Lower leg skin (tissue), 3 donors: ENCODE data around the gene GLS.

Source experiments
- POLR2A ChIP-seq, 2 donors: fragments of 450-650 bp; IDR thresholded peaks; one replicate each; pipeline ENCODE4 v1.6.1; 2016 to 2017; ENCODE audit warnings: antibody characterized with exemption in 2 of 2, mild to moderate bottlenecking in 1 of 2, moderate library complexity in 1 of 2
- TF ChIP-seq, protein P1 (sequence below), 3 donors: fragments of 450-650 bp; IDR thresholded peaks; one replicate each; pipeline ENCODE4 v1.5.1; 2016; ENCODE audit warnings: antibody characterized with exemption in 3 of 3, mild to moderate bottlenecking in 3 of 3, moderate library complexity in 2 of 3

- TF ChIP-seq, protein P1, sequence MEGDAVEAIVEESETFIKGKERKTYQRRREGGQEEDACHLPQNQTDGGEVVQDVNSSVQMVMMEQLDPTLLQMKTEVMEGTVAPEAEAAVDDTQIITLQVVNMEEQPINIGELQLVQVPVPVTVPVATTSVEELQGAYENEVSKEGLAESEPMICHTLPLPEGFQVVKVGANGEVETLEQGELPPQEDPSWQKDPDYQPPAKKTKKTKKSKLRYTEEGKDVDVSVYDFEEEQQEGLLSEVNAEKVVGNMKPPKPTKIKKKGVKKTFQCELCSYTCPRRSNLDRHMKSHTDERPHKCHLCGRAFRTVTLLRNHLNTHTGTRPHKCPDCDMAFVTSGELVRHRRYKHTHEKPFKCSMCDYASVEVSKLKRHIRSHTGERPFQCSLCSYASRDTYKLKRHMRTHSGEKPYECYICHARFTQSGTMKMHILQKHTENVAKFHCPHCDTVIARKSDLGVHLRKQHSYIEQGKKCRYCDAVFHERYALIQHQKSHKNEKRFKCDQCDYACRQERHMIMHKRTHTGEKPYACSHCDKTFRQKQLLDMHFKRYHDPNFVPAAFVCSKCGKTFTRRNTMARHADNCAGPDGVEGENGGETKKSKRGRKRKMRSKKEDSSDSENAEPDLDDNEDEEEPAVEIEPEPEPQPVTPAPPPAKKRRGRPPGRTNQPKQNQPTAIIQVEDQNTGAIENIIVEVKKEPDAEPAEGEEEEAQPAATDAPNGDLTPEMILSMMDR (IDR thresholded peaks at IDR 0.05) = no peak
- TF ChIP-seq POLR2A (IDR thresholded peaks at IDR 0.05) = no peak
Measured at GRCh38 chr2:190849774-190850173, 30.8 kb upstream of the GLS start.
